ENCODE results near the gene TGFBI. TPM values are rescaled to one million over a fixed set of nuclear protein-coding genes. Genes with fewer than 3 reads are reported as not detected.

The TGFBI gene
- polyA plus RNA-seq, 4 donors, result 232 to 295 (median 263) TPM

GRCh38 chr5:136061630-136062365 is 33.0 kb downstream of the TGFBI start:
- DNase-seq (ENCODE audit: low read depth in 4 of 4, low spot score in 3 of 4), result no peak

- no peak for DNase-seq (ENCODE audit: low read depth in 4 of 4, low spot score in 3 of 4)
Observed at GRCh38 chr5:136062366-136063274, 33.8 kb downstream of the TGFBI start.

DNA sequence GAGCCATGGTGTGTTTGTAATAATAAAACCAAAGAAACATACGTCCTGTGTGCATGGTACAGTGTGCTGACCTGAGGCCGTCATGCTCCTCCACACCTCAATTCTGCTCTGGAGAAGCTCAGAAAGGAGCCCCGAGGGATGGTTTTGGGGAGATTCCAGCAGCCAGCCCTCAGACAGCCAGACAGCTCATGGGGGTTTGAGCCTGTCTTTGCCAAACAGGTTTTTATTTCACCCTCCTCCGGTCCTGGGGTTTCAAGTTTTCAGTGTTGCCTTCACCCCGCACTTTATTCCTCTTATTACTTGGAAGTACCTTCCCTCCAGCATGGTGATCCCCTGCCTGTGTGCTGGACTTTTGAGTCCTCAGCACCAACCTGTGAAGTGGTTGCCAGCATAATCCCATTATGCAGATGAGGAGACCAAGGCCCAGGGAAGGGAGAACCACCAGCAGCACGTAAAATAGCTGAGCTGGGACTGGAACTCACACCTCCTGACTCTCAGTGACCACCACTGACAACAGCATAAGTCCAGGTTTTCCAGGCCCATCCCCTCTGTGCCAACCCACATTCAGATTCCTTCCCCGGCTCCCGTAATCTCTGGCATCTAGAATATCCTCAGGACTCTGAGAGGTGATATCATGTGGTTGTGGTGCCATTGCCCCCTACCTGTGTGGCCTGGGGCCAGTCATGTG is 35.1 kb downstream of the TGFBI start:
- no peak for DNase-seq (ENCODE audit: low read depth in 4 of 4, low spot score in 3 of 4)

- no peak for DNase-seq (ENCODE audit: low read depth in 4 of 4, low spot score in 3 of 4)
Observed at GRCh38 chr5:136064510-136064909, 35.7 kb downstream of the TGFBI start.

- no peak for DNase-seq (ENCODE audit: low read depth in 4 of 4, low spot score in 3 of 4)
Observed at GRCh38 chr5:136065588-136065987, 36.8 kb downstream of the TGFBI start.

GRCh38 chr5:136066661-136067271 is 38.0 kb downstream of the TGFBI start:
- no peak for DNase-seq (ENCODE audit: low read depth in 4 of 4, low spot score in 3 of 4)

DNA sequence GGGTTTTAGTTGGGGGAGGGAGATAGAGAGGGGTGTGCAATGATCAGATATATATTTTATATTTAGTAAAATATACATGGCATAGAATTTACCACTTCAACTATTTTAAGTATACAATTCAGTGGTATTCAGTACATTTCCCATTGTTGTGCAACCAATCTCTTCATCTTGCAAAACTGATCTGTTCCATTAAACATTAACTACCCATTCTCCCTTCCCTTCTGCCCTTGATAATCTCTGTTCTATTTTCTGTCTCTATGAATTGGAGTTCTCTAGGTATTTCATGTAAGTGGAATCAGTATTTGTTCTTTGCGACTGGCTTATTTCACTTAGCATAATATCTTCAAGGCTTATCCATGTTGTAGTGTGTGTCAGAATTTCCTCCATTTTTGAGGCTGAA is 38.6 kb downstream of the TGFBI start:
- no peak for DNase-seq (ENCODE audit: low read depth in 4 of 4, low spot score in 3 of 4)

GRCh38 chr5:136070486-136071285 is 41.9 kb downstream of the TGFBI start:
- no peak for DNase-seq (ENCODE audit: low read depth in 4 of 4, low spot score in 3 of 4)

DNA sequence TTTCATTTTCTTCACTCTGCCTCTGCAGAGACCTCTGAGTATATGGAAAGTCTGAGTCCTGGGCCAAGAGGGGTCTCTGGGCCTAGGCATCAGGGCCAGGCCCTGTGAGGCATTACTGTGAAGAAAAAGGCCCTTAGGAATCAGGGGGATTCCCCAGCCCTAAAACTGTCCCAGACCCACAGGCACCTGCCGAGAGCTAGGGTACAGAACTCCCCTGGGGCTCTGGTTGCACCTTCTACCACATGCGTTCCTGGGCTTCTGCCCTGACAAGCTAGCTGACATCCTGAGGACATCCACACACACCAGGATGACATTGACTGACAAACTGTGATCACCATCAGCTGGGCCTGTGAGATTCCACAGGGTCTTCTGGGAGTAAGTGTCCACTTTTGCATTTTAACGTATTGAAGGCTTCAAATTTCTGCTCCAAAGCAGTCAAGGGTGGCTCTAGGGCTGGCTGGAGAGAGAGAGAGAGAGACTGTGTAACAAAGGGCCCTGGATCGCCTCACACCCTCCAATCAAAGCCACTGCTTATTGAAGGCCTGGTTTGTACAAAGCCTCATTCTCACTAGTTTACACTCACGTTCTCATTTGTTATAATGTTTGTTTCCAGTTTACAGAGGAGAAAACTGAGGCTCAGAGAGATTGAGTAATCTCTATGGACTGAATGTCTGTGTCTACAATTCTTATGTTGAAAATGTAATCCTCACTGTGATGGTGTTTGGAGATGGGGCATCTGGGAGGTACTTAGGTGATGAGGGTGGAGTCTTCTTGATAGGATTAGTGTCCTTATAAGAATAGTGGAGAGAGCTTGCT is 45.1 kb downstream of the TGFBI start:
- no peak for DNase-seq (ENCODE audit: low read depth in 4 of 4, low spot score in 3 of 4)

- DNase-seq (ENCODE audit: low read depth in 4 of 4, low spot score in 3 of 4), result no peak
Observed at GRCh38 chr5:136075466-136075891, 46.7 kb downstream of the TGFBI start.

DNA sequence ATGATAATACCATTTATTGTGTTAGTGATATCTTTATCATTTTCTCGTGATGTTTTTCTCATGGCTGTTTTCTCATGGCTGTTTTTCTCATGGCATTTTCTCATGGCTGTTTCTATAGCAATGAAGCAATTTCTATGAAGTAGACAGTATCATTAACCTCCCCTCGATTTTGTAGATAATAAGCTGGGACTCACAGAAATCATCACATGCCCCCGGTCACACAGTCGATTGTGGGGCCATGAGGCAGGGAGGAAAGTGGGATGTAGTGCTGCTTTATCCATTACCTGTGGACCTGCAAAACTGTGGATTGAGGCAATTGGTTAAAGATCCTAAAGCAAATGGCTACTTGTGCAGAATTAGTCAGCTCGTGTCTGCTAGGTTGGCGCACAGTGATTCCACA is 47.3 kb downstream of the TGFBI start:
- DNase-seq (ENCODE audit: low read depth in 4 of 4, low spot score in 3 of 4), result no peak

GRCh38 chr5:136076881-136077445 is 48.2 kb downstream of the TGFBI start:
- no peak for DNase-seq (ENCODE audit: low read depth in 4 of 4, low spot score in 3 of 4)

- no peak for DNase-seq (ENCODE audit: low read depth in 4 of 4, low spot score in 3 of 4)
Observed at GRCh38 chr5:136079195-136079985, 50.6 kb downstream of the TGFBI start.

- DNase-seq (ENCODE audit: low read depth in 4 of 4, low spot score in 3 of 4), result no peak
Observed at GRCh38 chr5:136080113-136080482, 51.3 kb downstream of the TGFBI start.

DNA sequence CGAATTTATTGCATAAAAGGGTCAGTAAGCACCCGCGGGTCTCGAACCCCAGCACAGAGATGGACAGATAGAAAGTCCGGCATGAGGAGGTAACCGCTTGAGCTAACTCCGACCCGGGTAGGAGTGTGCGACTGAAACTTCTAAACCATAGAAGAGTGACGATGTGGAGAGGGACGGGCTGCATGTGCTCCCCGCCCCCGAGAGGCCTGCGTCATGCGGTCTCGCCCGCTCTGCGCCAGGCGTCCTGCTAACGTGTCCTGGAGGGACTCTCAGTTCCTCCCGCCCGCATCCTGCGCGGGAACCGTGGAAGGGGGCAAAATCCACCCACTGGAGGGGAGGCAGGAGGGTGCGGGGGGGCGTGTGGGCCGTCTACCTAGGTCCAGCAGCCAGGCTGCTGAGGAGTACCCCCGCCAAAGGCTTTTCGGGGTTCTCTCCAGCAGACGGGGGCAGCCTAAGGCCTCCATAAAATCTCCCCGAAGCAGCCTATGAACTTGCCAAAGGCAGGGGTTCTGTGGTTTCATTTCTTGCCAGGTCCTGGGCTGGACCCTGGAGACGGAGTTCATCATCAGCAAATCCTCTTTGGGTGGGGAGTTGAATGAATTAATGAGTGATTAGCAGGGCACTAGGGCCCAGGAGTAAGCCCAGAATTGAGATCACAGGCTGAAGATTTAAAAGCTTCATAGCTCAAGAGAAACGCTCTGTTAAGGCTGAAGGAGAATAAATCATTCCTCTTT is 51.9 kb downstream of the TGFBI start:
- DNase-seq (ENCODE audit: low read depth in 4 of 4, low spot score in 3 of 4), result peak in 3 of 4 donors; percentile 73 to 88 (median 87)

DNA sequence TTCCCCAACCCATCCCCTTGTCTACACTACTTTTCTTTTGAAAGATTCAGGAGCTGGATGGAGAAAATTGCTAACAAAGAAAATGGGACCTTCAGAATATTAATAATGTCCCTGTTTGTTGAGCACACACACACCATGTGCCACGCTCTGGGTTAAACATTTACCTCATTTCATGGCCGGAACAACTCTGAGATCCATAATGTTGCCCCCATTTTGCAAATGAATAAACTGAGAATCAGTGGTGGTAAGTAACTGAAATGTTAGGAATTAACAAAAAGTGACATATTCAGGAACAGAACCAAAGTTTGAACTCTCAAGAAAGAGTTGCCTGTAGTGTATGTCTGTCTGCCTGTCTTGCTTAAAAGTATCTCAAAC is 52.4 kb downstream of the TGFBI start:
- DNase-seq (ENCODE audit: low read depth in 4 of 4, low spot score in 3 of 4), result no peak
